SK-N-SH (cell line): ENCODE measurements around the gene UBIAD1. TPM values are rescaled to one million over a fixed set of nuclear protein-coding genes. Genes with fewer than 3 reads are reported as not detected.

Experiments
- CTCF ChIA-PET: fragments of 300-600, 350-600 bp; formaldehyde crosslinking; extraction: SDS; loops from one replicate; lab custom pipeline; 2021; lab: Yijun Ruan, JAX
- POLR2A ChIA-PET: fragments of 350-600 bp; sonication (Branson Sonifier 250); formaldehyde crosslinking; extraction: SDS; loops from one replicate; lab custom pipeline; 2020; ENCODE audit warnings: antibody characterized with exemption, inconsistent platforms; lab: Yijun Ruan, JAX
- DNase-seq: peaks from one replicate; pipeline ENCODE4 v3.0.0; 2012
- H2AFZ ChIP-seq: fragments of 200-600 bp; sonication (generic); 2 replicates; pipeline ENCODE4 v1.8.1; 2016; ENCODE audit warnings: antibody characterized with exemption, mild to moderate bottlenecking, low read depth
- H3F3A ChIP-seq: fragments of 200-600 bp; sonication (generic); replicated peaks from 2 replicates; pipeline ENCODE3; 2016; ENCODE audit warnings: antibody characterized with exemption, mild to moderate bottlenecking; ENCODE audit not compliant: insufficient read depth
- H3K27ac ChIP-seq, 2 experiments: fragments of 200-500 bp in 1 of 2; fragments of 200-600 bp in 1 of 2; sonication (Bioruptor generic) in 1 of 2; sonication (generic), shearing (Covaris generic) in 1 of 2; 2 replicates each; pipeline versions ENCODE4 v1.5.1 to v1.6.1; 2014 to 2016; ENCODE audit warnings: low read depth in 2 of 2, inconsistent platforms in 1 of 2, low read length in 1 of 2, mild to moderate bottlenecking in 1 of 2, mixed read lengths in 1 of 2
- H3K27me3 ChIP-seq: fragments of 200-600 bp; sonication (generic), shearing (Covaris generic); 2 replicates; pipeline ENCODE4 v1.6.1; 2016; ENCODE audit warnings: mixed run types; ENCODE audit not compliant: insufficient read depth
- H3K36me3 ChIP-seq, 2 experiments: fragments of 200-500 bp in 1 of 2; fragments of 200-600 bp in 1 of 2; sonication (Bioruptor generic) in 1 of 2; sonication (generic) in 1 of 2; replicated peaks in 1 of 2; 2 replicates each; pipeline versions ENCODE3 to v1.5.1; 2014 to 2016; ENCODE audit warnings: low read length in 1 of 2, mild to moderate bottlenecking in 1 of 2; ENCODE audit not compliant: insufficient read depth in 2 of 2, control insufficient read depth in 1 of 2
- H3K4me1 ChIP-seq, 2 experiments: fragments of 200-500 bp in 1 of 2; fragments of 200-600 bp in 1 of 2; sonication (Bioruptor generic) in 1 of 2; sonication (generic), shearing (Covaris generic) in 1 of 2; 2 replicates each; pipeline versions ENCODE4 v1.5.1 to v1.6.1; 2014 to 2016; ENCODE audit warnings: low read depth in 1 of 2, low read length in 1 of 2, mixed run types in 1 of 2; ENCODE audit not compliant: insufficient read depth in 2 of 2, control insufficient read depth in 1 of 2
- H3K4me2 ChIP-seq: fragments of 200-600 bp; sonication (generic), shearing (Covaris generic); 2 replicates; pipeline ENCODE4 v1.6.1; 2017; ENCODE audit warnings: mixed run types
- H3K4me3 ChIP-seq, 2 experiments: fragments of 200-500 bp in 1 of 2; fragments of 200-600 bp in 1 of 2; sonication (Bioruptor generic) in 1 of 2; sonication (generic), shearing (Covaris generic) in 1 of 2; 2 replicates each; pipeline versions ENCODE4 v1.5.1 to v1.8.1; 2014 to 2016; ENCODE audit warnings: low read depth in 2 of 2, inconsistent platforms in 1 of 2, low read length in 1 of 2, mild to moderate bottlenecking in 1 of 2, mixed read lengths in 1 of 2, moderate library complexity in 1 of 2
- H3K79me2 ChIP-seq: fragments of 200-600 bp; sonication (generic); 2 replicates; pipeline ENCODE4 v1.8.1; 2017; ENCODE audit warnings: mild to moderate bottlenecking; ENCODE audit not compliant: insufficient read depth
- H3K9ac ChIP-seq: fragments of 200-600 bp; sonication (generic); 2 replicates; pipeline ENCODE4 v1.6.1; 2017; ENCODE audit warnings: mixed run types
- H3K9me2 ChIP-seq: fragments of 200-600 bp; sonication (generic); 2 replicates; pipeline ENCODE4 v1.6.1; 2017; ENCODE audit warnings: mixed run types
- H3K9me3 ChIP-seq: fragments of 200-600 bp; sonication (generic); 2 replicates; pipeline ENCODE4 v1.6.1; 2017; ENCODE audit warnings: mixed run types, mild to moderate bottlenecking, moderate library complexity
- H4K20me1 ChIP-seq: fragments of 200-600 bp; sonication (generic); 2 replicates; pipeline ENCODE4 v1.6.1; 2017; ENCODE audit warnings: mild to moderate bottlenecking, mixed run types; ENCODE audit not compliant: insufficient read depth
- ELF1 ChIP-seq: IDR thresholded peaks from 2 replicates; pipeline ENCODE4 v1.4.0; 2012
- EZH2phosphoT487 ChIP-seq: fragments of 200-600 bp; sonication (generic); IDR thresholded peaks from 2 replicates; pipeline ENCODE4 v1.6.1; 2017; ENCODE audit warnings: low read depth, mixed run types, mild to moderate bottlenecking, antibody characterized with exemption, moderate library complexity, borderline replicate concordance
- FOSL2 ChIP-seq: IDR thresholded peaks from 2 replicates; pipeline ENCODE4 v1.4.0; 2012; ENCODE audit warnings: low read depth, mild to moderate bottlenecking, moderate library complexity, borderline replicate concordance
- FOXJ3 ChIP-seq: sonication (generic); formaldehyde crosslinking; IDR thresholded peaks from 2 replicates; pipeline ENCODE4 v1.5.1; 2020; ENCODE audit warnings: mild to moderate bottlenecking, missing genetic modification reagents
- FOXM1 ChIP-seq: IDR thresholded peaks from 2 replicates; pipeline ENCODE4 v1.4.0; 2012; ENCODE audit warnings: low read depth, mild to moderate bottlenecking
- GATA2 ChIP-seq: sonication (generic); formaldehyde crosslinking; IDR thresholded peaks from 2 replicates; pipeline ENCODE4 v1.5.0; 2020; ENCODE audit warnings: mild to moderate bottlenecking, missing genetic modification reagents
- JUND ChIP-seq: IDR thresholded peaks from 2 replicates; pipeline ENCODE4 v1.4.0; 2012
- NFIC ChIP-seq: IDR thresholded peaks from 2 replicates; pipeline ENCODE4 v1.4.0; 2012; ENCODE audit warnings: borderline replicate concordance
- RAD21 ChIP-seq: IDR thresholded peaks from 2 replicates; pipeline ENCODE4 v1.6.1; 2012; ENCODE audit warnings: mild to moderate bottlenecking, low read length
- RCOR1 ChIP-seq: fragments of 150-350 bp; IDR thresholded peaks from 2 replicates; pipeline ENCODE4 v1.6.1; 2017; ENCODE audit warnings: antibody characterized with exemption, low read length
- REST ChIP-seq: IDR thresholded peaks from 2 replicates; pipeline ENCODE4 v1.6.1; 2012; ENCODE audit warnings: mild to moderate bottlenecking, low read depth, low read length, moderate library complexity
- RFX5 ChIP-seq: IDR thresholded peaks from 2 replicates; pipeline ENCODE4 v1.6.1; 2012; ENCODE audit warnings: mild to moderate bottlenecking, improper control_type of control experiment, low read length
- SIN3A ChIP-seq: IDR thresholded peaks from 2 replicates; pipeline ENCODE4 v1.6.1; 2012; ENCODE audit warnings: low read depth, mild to moderate bottlenecking, low read length, moderate library complexity, borderline replicate concordance
- TAF1 ChIP-seq: IDR thresholded peaks from 2 replicates; pipeline ENCODE4 v1.6.1; 2012; ENCODE audit warnings: low read depth, mild to moderate bottlenecking, low read length, moderate library complexity, borderline replicate concordance
- USF2 ChIP-seq: fragments of 150-350 bp; IDR thresholded peaks from 2 replicates; pipeline ENCODE4 v1.6.1; 2017; ENCODE audit warnings: antibody characterized with exemption, low read length, low read depth, borderline replicate concordance
- WGBS: methylation state at CpG from one replicate; pipeline ENCODE4 v1.1.6; 2017; ENCODE audit warnings: low lambda C conversion rate; 5-methylcytosine and 5-hydroxymethylcytosine counted together
- polyA plus RNA-seq, 3 experiments: library from polyadenylated mRNA; depleted of rRNA; stranded (reverse); fragments of >200 nt; gene quantifications; 2 replicates each; pipeline ENCODE4 v1.2.3, GENCODE V29; 2012
- TF ChIP-seq, protein P1 (sequence below): IDR thresholded peaks from 2 replicates; pipeline ENCODE4 v1.4.0; 2012; ENCODE audit warnings: low read depth
- TF ChIP-seq, protein P2 (sequence below): fragments of 150-350 bp; IDR thresholded peaks from 2 replicates; pipeline ENCODE4 v1.6.1; 2016; ENCODE audit warnings: mild to moderate bottlenecking, low read depth, low read length
- TF ChIP-seq, protein P3 (sequence below): fragments of 200-600 bp; sonication (generic); IDR thresholded peaks from 2 replicates; pipeline ENCODE4 v1.6.1; 2017; ENCODE audit warnings: antibody characterized with exemption, mild to moderate bottlenecking, moderate library complexity
- TF ChIP-seq, protein P4 (sequence below): IDR thresholded peaks from 2 replicates; pipeline ENCODE4 v1.4.0; 2012; ENCODE audit warnings: low read depth, borderline replicate concordance

UBIAD1 gene
- polyA plus RNA-seq, 1 of the 3 experiments (the other 2 are of a cell fraction), result 13.7 TPM

DNA sequence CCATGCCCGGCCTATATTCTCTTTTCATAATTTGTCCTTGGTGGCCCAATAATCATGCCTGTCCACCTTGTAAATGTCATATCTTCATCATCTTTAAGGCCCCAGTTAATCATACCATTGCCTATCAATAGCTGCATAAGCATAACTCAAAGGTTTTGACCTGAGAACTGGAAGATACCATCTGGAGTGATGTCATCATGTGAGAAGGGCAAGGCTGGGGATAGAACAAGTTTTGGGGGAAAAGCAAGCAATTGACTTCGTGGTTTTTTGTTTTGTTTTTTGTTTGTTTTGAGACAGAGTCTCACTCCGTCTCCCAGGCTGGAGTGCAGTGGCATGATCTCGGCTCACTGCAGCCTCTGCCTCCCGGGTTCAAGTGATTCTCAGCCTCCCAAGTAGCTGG is 6.2 kb downstream of the UBIAD1 start:
- no peak overlapping the region for H3K4me2 ChIP-seq
- peaks cover 50% of the 10 kb centered on the region for H3K79me2 ChIP-seq
- H3K9me3 ChIP-seq, result no peaks in the 10 kb centered on the region
- 95% methylated on average over 5 of the region's 5 CpGs for WGBS
- CTCF ChIA-PET, result interaction anchor here (1.1 kb wide), 1 partner anchor 363 kb away, joined by 3 read pairs; no protein-coding TSS in a partner anchor
- H4K20me1 ChIP-seq, result peaks cover 6% of the 10 kb centered on the region
- no peak overlapping the region for H3K9ac ChIP-seq
- peaks cover 0 to 11% of the 10 kb centered on the region in 2 experiments for H3K36me3 ChIP-seq
- no peak overlapping the region for H3K4me3 ChIP-seq
- H3K4me1 ChIP-seq, result peaks cover 8 to 20% of the 10 kb centered on the region in 2 experiments; a peak in 3 of 4 replicates
- H3F3A ChIP-seq, result no peaks in the 10 kb centered on the region
- no peak for TF ChIP-seq REST
- TF ChIP-seq USF2, result no peak
- no peak for TF ChIP-seq NFIC
- TF ChIP-seq RAD21, result no peak
- TF ChIP-seq, protein P1, sequence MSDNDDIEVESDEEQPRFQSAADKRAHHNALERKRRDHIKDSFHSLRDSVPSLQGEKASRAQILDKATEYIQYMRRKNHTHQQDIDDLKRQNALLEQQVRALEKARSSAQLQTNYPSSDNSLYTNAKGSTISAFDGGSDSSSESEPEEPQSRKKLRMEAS, result no peak
- TF ChIP-seq JUND, result no peak
- TF ChIP-seq, protein P2, sequence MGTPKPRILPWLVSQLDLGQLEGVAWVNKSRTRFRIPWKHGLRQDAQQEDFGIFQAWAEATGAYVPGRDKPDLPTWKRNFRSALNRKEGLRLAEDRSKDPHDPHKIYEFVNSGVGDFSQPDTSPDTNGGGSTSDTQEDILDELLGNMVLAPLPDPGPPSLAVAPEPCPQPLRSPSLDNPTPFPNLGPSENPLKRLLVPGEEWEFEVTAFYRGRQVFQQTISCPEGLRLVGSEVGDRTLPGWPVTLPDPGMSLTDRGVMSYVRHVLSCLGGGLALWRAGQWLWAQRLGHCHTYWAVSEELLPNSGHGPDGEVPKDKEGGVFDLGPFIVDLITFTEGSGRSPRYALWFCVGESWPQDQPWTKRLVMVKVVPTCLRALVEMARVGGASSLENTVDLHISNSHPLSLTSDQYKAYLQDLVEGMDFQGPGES, result no peak
- TF ChIP-seq TAF1, result no peak
- no peak for TF ChIP-seq FOXM1
- TF ChIP-seq FOXJ3 (CRISPR knock-in tag), result no peak
- no peak for TF ChIP-seq SIN3A
- TF ChIP-seq EZH2phosphoT487, result no peak
- TF ChIP-seq GATA2 (CRISPR knock-in tag), result no peak
- no peak for TF ChIP-seq RCOR1
- no peak for TF ChIP-seq ELF1
- TF ChIP-seq, protein P3, sequence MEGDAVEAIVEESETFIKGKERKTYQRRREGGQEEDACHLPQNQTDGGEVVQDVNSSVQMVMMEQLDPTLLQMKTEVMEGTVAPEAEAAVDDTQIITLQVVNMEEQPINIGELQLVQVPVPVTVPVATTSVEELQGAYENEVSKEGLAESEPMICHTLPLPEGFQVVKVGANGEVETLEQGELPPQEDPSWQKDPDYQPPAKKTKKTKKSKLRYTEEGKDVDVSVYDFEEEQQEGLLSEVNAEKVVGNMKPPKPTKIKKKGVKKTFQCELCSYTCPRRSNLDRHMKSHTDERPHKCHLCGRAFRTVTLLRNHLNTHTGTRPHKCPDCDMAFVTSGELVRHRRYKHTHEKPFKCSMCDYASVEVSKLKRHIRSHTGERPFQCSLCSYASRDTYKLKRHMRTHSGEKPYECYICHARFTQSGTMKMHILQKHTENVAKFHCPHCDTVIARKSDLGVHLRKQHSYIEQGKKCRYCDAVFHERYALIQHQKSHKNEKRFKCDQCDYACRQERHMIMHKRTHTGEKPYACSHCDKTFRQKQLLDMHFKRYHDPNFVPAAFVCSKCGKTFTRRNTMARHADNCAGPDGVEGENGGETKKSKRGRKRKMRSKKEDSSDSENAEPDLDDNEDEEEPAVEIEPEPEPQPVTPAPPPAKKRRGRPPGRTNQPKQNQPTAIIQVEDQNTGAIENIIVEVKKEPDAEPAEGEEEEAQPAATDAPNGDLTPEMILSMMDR, result no peak
- TF ChIP-seq FOSL2, result no peak
- TF ChIP-seq, protein P4, sequence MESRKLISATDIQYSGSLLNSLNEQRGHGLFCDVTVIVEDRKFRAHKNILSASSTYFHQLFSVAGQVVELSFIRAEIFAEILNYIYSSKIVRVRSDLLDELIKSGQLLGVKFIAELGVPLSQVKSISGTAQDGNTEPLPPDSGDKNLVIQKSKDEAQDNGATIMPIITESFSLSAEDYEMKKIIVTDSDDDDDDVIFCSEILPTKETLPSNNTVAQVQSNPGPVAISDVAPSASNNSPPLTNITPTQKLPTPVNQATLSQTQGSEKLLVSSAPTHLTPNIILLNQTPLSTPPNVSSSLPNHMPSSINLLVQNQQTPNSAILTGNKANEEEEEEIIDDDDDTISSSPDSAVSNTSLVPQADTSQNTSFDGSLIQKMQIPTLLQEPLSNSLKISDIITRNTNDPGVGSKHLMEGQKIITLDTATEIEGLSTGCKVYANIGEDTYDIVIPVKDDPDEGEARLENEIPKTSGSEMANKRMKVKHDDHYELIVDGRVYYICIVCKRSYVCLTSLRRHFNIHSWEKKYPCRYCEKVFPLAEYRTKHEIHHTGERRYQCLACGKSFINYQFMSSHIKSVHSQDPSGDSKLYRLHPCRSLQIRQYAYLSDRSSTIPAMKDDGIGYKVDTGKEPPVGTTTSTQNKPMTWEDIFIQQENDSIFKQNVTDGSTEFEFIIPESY, result no peak
- TF ChIP-seq RFX5, result no peak
- DNase-seq, result no peak
- no peaks in the 10 kb centered on the region for H3K27me3 ChIP-seq
- H3K27ac ChIP-seq, result no peak overlapping the region
- H2AFZ ChIP-seq, result no peak overlapping the region
- H3K9me2 ChIP-seq, result no peaks in the 10 kb centered on the region
- POLR2A ChIA-PET, result no interaction called here
